ENCODE results near the gene OPALIN.

Gene OPALIN

GRCh38 chr10:96322275-96322674 lies 36.5 kb downstream of the OPALIN start:
- TF ChIP-seq, protein P1, sequence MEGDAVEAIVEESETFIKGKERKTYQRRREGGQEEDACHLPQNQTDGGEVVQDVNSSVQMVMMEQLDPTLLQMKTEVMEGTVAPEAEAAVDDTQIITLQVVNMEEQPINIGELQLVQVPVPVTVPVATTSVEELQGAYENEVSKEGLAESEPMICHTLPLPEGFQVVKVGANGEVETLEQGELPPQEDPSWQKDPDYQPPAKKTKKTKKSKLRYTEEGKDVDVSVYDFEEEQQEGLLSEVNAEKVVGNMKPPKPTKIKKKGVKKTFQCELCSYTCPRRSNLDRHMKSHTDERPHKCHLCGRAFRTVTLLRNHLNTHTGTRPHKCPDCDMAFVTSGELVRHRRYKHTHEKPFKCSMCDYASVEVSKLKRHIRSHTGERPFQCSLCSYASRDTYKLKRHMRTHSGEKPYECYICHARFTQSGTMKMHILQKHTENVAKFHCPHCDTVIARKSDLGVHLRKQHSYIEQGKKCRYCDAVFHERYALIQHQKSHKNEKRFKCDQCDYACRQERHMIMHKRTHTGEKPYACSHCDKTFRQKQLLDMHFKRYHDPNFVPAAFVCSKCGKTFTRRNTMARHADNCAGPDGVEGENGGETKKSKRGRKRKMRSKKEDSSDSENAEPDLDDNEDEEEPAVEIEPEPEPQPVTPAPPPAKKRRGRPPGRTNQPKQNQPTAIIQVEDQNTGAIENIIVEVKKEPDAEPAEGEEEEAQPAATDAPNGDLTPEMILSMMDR (conservative IDR thresholded peaks at IDR 0.05): no peak
- no peak overlapping the region for H3K27ac ChIP-seq

DNA sequence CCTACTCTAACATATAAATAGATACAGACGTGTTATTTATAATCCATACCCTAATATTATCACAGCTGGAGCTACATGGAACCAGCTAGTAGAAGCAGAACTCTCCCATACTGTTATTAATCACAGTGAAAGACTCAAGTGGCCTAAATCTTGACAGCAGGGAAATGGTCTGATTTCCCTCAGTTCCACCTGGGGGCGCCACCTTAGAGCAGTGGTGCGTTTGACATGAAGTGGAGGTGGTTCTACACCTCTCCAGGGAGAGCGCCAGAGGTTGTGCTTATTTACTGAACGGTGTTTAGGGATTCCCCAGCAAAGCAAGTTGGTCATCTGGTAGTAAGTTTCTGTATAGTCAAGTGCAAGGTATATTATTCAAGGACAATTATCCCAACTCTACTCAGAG lies 37.0 kb downstream of the OPALIN start:
- H3K27ac ChIP-seq: no peak overlapping the region
- TF ChIP-seq, protein P1 (conservative IDR thresholded peaks at IDR 0.05): no peak

- no peak overlapping the region for H3K27ac ChIP-seq
- TF ChIP-seq, protein P1 (conservative IDR thresholded peaks at IDR 0.05): no peak
Measured at GRCh38 chr10:96319754-96320474, 38.9 kb downstream of the OPALIN start.

DNA sequence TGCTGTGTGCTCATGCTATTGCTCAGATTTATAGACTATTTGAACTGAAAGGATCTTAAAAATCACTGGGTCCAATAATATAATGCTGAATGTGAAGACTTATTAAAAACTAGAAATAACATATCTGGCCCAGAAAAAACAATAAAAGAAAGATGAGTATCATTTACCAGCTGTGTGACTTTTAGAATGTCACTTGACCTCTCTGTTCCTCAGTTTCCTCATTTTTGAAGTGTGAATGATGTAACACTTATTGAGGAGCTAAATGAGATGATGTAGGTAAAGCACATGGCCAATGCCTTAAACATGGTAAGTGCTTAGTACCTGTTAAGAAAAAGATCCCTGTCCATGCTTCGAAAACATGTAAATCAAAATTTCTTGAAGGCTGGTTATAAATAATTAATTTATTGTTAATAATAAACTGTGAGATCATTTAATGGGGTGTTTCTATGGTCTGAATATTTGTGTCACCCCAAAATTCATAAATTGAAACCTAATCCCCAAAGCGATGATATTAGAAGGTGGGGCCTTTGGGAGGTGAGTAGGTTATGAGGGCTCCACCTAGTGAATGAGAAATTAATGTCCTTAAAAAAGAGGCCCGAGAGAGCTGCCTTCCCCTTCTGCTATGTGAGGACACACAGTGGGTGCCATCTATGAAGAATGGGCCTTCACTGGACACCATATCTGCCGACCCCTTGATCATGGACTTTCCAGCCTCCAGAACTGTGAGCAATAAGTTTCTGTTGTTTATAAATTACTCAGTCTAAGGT lies 41.6 kb downstream of the OPALIN start:
- H3K27ac ChIP-seq: no peak overlapping the region
- TF ChIP-seq, protein P1 (conservative IDR thresholded peaks at IDR 0.05): no peak; the same call in 1 of the 2 replicates

DNA sequence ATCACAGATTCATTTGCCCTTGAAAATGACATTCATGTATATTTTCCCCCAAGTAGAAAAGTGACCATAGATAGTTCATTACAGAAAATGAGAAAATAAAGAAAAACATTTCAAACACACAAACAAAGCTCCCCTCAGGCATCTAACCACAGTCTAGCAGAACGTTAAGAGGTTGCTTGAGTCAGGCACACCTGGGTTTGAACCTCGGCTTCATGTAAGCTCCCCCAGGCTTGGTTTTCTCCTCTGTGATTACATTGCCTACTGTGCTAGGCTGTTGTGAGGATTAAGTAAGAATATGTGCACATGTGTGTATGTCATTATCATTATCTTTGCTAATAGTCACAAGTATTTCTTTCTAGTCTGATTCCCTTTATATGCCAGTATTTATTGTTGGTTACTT lies 45.5 kb downstream of the OPALIN start:
- TF ChIP-seq, protein P1 (conservative IDR thresholded peaks at IDR 0.05): no peak

GRCh38 chr10:96311180-96311715 lies 47.6 kb downstream of the OPALIN start:
- TF ChIP-seq, protein P1 (conservative IDR thresholded peaks at IDR 0.05): no peak
- peak overlapping the region; percentile 69 for H3K27ac ChIP-seq

More for the DNA sequence above, 45.5 kb downstream of the OPALIN start:
- H3K27ac ChIP-seq: no peak overlapping the region

DNA sequence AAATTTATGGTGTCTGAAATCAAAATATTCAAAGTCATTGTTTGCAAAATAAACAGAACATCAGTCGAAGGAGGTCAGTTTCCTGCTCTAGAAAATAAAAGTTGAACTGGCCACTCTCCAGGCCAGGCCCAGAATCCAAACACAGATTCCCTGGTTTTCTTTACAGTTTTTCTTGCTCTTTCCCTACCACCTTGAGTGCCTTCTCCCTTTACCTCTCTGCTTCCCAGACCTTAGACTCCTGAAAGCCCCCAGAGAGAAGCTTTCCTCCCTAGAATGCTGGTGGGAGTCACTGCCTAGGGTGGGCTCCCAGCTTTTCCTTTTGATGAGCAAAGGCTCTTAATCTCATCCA lies 48.5 kb downstream of the OPALIN start:
- TF ChIP-seq, protein P1 (conservative IDR thresholded peaks at IDR 0.05): no peak
- H3K27ac ChIP-seq: peak overlapping the region; percentile 69

Measured in VCaP (cell line).